Measurements from ENCODE around the gene TBC1D8.

Gene TBC1D8

DNA sequence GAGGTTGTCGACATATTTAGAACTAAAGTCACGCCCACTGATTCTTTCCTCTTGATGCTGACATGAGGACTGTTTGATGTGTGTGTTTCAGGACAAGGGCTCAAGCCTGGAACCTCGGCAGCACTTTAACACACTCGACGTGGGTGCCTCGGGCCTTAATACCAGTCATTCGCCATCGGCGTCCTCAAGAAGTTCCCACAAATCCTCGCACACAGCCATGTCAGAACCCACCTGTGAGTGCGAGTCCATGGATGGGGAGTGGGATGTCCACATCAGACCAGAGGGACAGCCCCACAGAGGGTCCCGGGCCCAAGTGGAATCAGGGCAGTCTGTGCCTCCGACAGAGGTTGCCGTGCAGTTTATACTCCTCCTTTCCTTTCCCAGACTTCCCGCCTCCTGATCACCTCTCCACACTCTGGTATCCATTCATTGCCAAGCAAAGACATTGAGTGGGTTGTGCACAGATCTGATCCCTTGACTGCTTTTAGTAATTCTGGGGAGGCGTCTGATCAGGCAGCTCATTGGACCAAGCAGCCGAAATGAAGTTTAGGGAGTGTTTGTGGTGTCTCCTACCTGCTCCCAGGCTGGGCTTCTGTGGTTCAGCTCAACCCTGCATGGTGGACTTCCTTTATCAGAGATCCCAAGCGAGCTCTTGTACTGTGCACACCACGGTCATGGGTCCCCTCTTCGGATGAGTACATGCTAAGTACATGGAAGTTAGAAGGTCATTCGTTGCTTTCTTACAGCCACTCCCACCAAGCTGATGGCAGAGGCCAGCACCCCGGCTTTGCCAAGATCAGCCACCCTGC lies 176.3 kb downstream of the TBC1D8 start (continued):
- no peak for TF ChIP-seq CREB5 (CRISPR knock-in tag; IDR thresholded peaks at IDR 0.05; ENCODE audit: low read depth)
- no peak for TF ChIP-seq ARNTL (CRISPR knock-in tag; IDR thresholded peaks at IDR 0.05; ENCODE audit: borderline replicate concordance, low read depth)
- no peak for TF ChIP-seq CSRNP3 (CRISPR knock-in tag; IDR thresholded peaks at IDR 0.05)
- no peak for TF ChIP-seq SNAI2 (CRISPR knock-in tag; IDR thresholded peaks at IDR 0.05)

DNA sequence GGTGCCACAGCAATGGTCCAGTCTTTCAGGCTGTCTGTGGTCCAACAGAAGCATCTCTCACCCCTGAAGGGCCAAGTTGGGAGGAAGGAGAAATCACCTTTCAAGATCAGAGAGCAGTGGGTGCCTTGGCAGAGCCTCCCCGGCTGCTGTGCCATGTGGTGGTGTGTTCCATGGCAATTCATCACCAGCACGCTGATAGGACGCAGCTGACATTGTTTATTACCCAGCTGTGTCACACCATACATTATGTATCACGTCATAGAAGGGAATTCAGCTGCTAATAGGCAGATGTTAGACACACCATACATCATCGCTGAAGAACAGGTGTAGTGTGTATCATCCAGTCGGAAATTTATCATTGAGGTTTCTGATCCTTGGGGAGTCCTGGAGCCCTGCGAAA lies 178.7 kb downstream of the TBC1D8 start:
- TF ChIP-seq CREB5 (CRISPR knock-in tag; IDR thresholded peaks at IDR 0.05; ENCODE audit: low read depth) (no peak), RARB (CRISPR knock-in tag; IDR thresholded peaks at IDR 0.05) (no peak), CSRNP3 (CRISPR knock-in tag; IDR thresholded peaks at IDR 0.05) (no peak), SNAI2 (CRISPR knock-in tag; IDR thresholded peaks at IDR 0.05) (no peak)
- TF ChIP-seq, protein P1, sequence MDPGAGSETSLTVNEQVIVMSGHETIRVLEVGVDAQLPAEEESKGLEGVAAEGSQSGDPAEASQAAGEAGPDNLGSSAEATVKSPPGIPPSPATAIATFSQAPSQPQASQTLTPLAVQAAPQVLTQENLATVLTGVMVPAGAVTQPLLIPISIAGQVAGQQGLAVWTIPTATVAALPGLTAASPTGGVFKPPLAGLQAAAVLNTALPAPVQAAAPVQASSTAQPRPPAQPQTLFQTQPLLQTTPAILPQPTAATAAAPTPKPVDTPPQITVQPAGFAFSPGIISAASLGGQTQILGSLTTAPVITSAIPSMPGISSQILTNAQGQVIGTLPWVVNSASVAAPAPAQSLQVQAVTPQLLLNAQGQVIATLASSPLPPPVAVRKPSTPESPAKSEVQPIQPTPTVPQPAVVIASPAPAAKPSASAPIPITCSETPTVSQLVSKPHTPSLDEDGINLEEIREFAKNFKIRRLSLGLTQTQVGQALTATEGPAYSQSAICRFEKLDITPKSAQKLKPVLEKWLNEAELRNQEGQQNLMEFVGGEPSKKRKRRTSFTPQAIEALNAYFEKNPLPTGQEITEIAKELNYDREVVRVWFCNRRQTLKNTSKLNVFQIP (CRISPR knock-in tag; IDR thresholded peaks at IDR 0.05; ENCODE audit: borderline replicate concordance, low read depth), result no peak
- no peak for ATAC-seq

GRCh38 chr2:100971221-100971620 lies 180.0 kb downstream of the TBC1D8 start:
- ATAC-seq, result no peak
- TF ChIP-seq OSR1 (CRISPR knock-in tag; IDR thresholded peaks at IDR 0.05) (no peak), GLIS3 (CRISPR knock-in tag; IDR thresholded peaks at IDR 0.05) (no peak), ZNF8 (CRISPR knock-in tag; IDR thresholded peaks at IDR 0.05) (no peak), SNAI2 (CRISPR knock-in tag; IDR thresholded peaks at IDR 0.05) (no peak), ESRRG (CRISPR knock-in tag; IDR thresholded peaks at IDR 0.05) (no peak)

- TF ChIP-seq ZNF70 (CRISPR knock-in tag; IDR thresholded peaks at IDR 0.05) (no peak), ARNTL (CRISPR knock-in tag; IDR thresholded peaks at IDR 0.05; ENCODE audit: borderline replicate concordance, low read depth) (no peak), ZC3H10 (CRISPR knock-in tag; IDR thresholded peaks at IDR 0.05) (no peak), ZFP30 (CRISPR knock-in tag; IDR thresholded peaks at IDR 0.05) (no peak), CREB5 (CRISPR knock-in tag; IDR thresholded peaks at IDR 0.05; ENCODE audit: low read depth) (no peak), TCF4 (CRISPR knock-in tag; IDR thresholded peaks at IDR 0.05; ENCODE audit: borderline replicate concordance) (no peak), ZNF565 (CRISPR knock-in tag; conservative IDR thresholded peaks at IDR 0.05; ENCODE audit: low read depth) (no peak)
- TF ChIP-seq, protein P1 (CRISPR knock-in tag; IDR thresholded peaks at IDR 0.05; ENCODE audit: borderline replicate concordance, low read depth), result no peak
These were observed 181.2 kb downstream of the TBC1D8 start for GRCh38 chr2:100969998-100970397.

More at GRCh38 chr2:100969998-100970397, 181.2 kb downstream of the TBC1D8 start:
- no peak for ATAC-seq

Data from SK-N-SH treated with all-trans-retinoic acid at 6 μM for 48 hours (cell line).